C4-2B (cell line): ENCODE measurements around the gene NTRK2.

Experiments
- CTCF ChIP-seq: fragments of 450-650 bp; conservative IDR thresholded peaks from 2 replicates; pipeline ENCODE4 v1.5.1; 2017; ENCODE audit warnings: mild to moderate bottlenecking
- ZFX ChIP-seq: fragments of 450-650 bp; IDR thresholded peaks from 2 replicates; pipeline ENCODE4 v1.6.1; 2017

DNA sequence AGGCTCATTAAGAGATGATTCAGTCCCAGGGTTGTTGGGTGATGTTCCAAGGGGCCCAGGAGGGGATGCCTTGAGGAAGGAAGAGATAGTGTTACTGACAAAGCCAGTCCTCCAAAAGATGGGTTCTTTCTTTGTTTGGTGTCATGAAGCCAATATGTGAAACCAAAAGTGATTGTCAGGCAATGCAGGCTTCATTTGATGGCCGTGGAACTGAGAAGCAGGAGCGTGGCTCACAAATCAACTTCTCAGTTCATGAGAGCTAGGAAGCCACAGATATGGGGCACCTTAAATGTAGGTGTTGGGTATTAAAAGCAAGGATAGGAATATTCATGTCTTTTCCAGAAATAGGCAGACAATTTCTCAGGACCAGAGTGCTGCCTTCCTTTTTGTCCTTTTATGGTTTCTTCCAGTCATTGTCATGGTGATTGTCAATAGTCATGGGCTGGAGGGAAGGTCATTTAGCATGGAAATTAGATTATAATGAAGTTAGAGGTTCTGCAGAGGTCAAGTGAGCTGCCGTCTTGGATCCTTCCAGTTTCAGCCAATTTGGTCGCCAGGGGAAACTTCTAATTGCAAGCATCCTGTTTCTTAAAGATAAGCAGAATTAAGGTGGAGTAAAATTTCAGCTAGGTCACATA, 393.0 kb downstream of the NTRK2 start:
- TF ChIP-seq CTCF (no peak), ZFX (no peak)
